GM19467 (cell line): Measurements from ENCODE around the gene NKG7.

Experiments
- ATAC-seq: cut with Tn5 transposase; IDR thresholded peaks from one replicate; pipeline ENCODE4 v1.9.1; 2021; ENCODE audit warnings: mild to moderate bottlenecking, moderate library complexity; ENCODE audit not compliant: unreplicated experiment

NKG7 gene

DNA sequence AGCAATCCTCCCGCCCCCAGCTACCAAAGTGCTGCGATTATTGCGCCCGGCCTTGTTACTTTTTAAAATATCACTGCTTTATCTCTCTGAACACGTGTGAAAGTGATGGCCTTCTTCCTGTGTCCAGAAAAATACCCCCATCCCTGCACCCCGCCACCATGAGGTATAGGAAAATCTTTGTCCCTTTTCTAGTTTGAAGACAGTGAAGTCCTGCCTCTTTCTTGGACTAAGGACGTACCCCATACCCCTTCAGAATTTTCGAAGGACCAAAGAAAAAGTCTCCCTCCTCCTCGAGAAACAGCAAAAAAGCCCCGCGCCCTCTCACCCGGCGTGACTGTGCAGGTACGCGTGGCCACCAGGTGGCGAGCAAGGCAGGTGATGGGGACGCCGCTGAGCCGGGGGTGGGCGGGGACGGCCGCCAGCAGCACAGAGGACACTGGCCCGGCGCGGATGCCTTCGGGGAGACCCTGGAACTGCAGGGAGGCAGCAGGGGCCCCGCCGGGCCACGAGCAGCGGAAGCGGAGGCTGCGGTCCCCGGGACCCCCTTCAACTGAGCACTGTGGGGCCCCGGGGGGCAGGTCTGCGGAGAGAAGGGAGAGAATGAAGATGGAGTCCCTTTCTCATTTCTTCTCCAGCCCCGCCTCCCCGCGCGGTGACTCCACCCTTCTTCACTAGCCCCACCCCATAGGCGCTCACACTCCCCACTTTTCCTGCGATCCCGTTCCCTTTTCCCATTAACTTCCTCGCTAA is 33.7 kb downstream of the NKG7 start:
- peak; percentile 58 for ATAC-seq

DNA sequence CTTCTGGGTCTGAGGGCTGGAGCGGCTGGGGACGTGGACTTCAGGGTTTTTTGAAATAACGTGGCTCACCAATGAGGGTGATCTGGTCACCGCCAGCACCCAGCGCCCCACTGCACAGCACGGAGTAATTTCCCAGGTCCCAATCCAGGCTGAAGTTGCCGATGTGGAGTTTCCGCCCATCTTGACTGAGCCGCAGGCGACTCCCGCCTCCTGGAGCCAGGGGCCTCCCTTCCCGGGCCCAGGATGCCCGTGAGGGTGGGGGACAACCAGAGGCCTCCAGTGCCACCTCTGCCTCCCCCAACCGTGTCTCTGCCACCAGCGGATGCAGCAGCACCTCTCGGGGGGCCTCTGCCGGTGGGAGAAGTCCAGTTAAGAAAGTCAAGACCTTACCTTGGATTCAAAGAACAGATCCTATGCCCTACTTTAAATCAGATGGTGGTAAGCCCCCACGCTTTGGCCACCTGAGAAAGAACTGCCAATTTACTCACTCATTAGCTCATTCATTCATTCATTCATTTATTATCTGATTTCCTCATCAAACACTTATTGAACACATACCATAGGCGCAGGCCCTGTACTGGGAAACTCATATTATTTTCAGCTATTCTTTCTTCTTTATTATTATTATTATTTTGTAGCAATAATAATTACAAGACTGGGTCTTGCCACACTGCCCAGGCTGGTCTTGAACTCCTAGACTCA is 34.4 kb downstream of the NKG7 start:
- no peak for ATAC-seq

DNA sequence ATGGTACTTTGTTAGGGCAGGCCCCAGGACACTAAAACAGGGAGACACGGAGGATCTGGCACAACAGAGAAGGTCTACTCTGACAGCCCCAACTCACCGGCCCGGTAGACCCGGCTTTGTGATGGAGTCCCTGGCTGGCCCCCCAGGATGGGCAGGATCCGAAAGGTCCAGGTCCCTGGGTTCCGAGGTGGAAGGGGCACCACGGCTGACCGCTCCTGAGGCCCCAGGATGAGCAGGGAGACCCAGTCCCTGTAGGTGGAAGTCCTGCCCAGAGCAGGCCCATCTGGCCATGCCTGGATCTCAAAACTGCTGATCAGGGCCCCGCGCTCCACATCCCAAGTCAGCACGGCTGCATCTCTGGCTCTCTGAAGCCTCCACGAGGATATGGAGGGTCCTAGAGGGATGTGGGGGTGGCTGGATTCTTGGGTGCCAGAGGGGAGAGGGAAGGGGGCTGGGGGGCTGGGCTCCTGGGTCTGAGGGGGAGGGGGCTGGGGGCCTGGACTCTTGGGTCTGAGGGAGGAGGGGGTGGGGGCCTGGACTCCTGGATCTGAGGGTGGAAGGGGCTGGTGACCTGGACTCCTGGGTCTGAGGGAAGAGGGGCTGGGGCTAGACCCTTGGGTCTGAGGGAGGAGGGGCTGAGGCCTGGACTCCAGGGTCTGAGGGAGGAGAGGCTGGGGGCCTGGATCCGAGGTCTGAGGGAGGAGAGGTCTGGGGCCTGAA is 35.2 kb downstream of the NKG7 start:
- no peak for ATAC-seq

DNA sequence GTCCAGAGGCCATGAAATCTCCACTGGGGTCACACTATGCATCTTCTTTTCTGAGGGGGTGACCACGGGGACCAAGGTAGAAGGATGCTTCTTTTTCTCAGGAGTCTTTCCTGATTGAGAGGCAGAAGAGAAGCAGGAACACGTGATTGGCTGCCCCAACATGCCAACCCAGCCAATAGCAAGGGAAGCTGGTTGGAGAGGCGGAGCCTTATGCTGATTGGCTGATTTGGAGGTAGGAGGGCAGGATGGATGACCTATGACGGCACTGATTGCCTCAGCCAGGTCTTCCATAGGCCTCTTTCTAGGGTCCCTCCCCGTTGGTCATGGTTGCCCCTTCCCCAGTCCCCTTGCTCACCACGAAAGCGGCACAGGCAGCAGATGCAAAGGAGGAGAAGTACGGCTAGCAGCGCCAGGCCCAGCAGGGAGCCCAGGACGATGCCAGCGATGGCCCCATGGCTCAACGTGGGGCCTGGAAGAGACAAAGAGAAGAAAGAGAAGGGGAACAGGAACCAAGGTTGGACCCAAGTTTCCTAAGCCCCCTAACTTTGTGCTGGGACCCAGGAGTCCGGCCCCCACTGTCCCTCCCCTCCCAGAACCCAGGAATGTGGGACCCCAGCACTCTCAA is 38.5 kb downstream of the NKG7 start:
- ATAC-seq: no peak

DNA sequence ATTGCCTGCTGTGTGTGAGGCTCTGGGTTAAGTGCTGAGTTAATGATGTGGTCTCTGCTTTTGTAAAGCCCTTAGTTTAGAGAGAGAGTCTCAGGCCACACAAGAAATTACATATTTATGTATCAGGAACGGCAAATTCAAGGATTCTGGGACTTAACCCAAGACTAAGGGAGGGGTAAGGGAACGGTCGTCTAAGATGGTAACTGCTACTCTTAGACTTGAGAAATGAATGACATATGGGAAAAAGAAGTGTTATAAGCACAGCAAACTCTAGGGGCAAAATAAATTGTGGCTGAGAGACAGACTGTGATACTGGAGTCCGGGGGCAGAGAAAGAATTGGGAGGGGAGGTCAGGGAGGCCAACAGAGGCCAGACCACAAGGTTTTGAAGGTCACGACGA is 40.7 kb downstream of the NKG7 start:
- ATAC-seq: no peak

DNA sequence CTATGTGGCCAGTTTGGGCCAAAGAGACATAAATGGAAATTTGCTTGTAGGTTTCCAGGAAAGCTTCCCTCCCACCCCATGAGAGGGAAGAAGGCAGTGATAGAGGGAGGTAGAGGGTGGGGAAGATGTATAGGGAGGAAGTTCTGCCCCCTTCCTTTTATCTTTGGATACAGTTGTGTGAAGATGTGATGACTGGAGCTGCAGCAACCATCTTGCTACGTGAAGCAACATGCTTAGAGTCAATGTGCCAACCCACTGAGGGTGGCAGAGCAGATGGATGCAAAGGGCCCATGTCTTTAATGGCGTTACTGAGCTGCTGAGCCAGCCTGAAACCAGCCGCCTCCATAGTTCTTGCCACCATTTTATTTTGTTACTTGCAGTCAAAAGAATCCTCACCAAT is 41.3 kb downstream of the NKG7 start:
- ATAC-seq: no peak

DNA sequence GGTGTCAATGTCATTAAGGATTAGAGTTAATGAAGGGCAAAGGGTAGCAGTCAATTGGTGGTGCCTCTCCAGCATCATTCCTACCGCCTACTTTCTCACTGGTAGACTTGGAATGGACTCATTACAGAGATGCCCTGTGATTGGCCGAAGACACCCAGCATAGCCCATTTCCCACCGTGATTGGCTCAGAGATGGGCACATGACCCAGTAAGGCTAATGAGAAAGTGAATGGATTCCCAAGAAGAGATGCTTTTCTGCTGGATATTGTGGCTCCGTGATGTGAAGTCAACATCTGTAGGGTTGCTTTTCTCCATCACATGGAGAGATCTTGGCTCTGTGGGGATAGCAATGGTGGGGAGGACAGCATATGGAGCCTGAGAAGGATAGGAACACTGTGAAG is 42.1 kb downstream of the NKG7 start:
- ATAC-seq: no peak

DNA sequence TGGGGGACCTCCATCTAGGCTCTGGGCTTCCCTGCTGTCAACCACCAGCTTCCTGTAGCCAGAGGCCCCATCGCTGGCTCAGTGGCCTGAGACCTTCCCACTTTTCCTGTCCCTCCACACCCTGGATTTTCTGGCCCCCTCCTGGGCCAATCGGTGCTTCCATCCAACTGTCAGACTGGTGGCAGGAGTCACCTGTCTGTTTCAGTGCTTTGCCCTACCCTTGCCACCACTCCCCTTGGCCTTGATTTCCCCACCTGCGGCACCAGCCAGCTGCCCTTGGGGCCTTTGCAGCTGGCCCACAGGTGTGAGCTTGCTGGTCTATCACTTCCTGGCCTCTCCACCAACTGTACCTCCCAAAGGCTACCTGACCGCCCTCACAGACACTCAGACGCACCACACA is 43.0 kb downstream of the NKG7 start:
- ATAC-seq: no peak

DNA sequence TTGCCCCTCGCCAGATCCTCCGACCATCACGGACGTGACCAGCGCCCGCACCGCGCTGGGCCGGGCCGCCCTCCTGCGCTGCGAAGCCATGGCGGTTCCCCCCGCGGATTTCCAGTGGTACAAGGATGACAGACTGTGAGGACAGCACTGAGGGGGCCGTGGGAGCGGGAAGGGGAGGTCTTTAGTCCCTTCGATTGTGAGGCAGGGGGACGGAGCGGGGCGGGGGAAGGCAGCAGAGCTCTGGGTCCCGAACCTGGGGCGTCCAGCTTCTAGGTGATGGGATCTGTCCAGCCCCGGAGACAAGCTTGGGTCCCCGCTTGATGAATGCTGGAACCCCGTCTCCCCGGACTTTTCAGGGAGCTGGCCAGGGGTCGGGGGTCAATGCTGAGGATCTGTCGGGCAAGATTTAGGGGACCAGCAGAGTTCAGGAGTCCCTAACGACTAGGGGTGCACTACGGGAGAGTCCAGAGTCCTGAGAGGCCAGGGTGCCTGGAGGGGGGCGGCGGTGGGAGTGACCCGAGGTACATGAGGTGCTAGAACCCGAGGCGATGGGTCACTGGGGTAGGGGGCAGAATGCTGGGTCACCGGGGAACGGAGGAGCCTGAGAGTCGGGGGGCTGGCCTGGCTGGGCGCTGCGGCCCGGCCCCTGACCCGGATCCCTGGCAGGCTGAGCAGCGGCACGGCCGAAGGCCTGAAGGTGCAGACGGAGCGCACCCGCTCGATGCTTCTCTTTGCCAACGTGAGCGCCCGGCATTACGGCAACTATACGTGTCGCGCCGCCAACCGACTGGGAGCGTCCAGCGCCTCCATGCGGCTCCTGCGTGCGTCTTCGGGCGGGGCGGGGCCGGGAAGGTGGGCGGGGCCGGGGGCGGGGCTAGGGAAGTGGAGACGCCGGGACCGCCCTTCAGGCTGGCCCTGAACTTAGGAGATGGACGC is 45.1 kb downstream of the NKG7 start:
- no peak for ATAC-seq

DNA sequence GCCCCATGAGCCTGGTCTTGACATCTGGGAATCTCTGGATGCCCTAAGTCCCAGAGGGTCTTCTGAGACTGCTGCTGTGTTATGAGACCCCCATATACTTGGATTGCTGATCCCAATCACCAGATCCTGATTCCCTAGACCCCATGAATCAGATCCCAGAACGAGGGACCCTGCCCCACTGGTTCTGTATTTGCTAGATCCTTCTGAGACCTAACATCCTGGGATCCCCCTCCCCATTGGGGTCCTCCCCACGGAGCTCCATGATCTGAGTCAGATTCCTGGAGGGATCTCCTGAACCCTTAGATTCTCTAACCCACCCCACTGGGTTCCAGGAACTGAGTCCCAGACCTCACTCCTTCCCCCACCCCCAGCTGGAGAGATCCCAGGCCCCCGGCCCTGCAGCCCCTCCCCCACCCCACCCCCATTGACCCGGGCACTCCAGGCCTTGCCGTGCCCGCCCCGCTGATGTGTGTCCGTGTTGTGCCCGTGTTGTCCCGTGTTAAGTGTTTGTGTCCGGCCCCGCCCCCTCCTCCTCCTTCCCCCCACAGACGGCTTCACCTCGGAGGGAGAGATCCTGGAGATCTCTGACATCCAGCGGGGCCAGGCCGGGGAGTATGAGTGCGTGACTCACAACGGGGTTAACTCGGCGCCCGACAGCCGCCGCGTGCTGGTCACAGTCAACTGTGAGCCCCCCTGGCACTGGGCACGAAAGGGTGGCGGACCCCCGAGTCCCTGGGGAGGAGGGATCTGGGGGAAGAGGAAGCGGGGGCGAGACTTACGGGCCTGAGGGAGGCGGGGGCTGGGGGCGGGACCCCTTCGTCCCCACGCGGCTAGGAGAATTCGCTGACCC is 46.0 kb downstream of the NKG7 start:
- no peak for ATAC-seq

DNA sequence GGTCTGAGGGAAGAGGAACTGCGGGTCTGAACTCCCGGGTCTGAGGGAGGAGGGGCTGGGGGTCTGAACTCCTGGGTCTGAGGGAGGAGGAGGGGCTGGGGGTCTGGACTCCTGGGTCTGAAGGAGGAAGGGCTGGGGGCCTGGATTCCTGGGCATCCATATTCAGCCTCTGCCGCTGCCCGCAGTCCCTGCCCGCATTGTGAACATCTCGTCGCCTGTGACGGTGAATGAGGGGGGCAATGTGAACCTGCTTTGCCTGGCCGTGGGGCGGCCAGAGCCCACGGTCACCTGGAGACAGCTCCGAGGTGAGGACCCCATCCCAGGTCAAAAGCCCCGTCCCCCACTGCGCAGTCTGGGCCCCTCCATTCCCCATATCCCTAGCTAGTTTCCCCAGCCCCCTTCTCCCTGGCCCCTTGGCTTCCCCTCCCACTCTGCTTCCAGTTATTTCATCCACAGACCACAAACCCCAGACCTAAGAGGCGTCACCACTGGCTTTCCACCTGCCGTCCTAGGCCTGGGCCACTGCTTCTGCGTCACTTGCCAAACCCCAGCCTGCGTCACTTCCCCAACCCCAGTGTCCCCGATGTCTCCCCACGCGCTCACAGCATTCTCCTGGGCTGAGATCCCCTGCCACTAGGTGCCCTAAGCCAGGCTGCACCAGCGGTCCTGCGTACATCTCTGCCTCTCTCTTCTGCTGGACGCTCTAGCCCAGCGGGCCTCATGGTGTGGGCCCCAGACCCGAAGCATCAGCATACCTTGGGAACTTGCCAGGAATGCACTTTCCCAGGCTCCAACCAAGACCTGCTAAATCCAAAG is 47.1 kb downstream of the NKG7 start:
- no peak for ATAC-seq

DNA sequence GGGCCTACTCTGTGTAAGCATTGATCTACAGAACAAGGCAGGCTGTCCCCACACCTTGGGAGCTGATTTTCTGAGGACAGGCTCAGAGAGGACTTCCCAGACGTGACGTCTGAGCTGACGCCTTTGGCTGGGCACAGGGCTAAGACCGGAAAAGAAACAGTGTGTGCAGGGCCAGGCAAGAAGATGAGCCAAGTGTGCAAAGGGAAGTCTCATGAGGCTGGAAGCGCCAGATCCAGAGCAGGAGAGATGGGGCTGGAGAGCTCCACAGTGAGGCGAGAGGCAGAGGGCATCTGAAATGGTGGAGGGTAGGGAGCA is 48.3 kb downstream of the NKG7 start:
- ATAC-seq: no peak

DNA sequence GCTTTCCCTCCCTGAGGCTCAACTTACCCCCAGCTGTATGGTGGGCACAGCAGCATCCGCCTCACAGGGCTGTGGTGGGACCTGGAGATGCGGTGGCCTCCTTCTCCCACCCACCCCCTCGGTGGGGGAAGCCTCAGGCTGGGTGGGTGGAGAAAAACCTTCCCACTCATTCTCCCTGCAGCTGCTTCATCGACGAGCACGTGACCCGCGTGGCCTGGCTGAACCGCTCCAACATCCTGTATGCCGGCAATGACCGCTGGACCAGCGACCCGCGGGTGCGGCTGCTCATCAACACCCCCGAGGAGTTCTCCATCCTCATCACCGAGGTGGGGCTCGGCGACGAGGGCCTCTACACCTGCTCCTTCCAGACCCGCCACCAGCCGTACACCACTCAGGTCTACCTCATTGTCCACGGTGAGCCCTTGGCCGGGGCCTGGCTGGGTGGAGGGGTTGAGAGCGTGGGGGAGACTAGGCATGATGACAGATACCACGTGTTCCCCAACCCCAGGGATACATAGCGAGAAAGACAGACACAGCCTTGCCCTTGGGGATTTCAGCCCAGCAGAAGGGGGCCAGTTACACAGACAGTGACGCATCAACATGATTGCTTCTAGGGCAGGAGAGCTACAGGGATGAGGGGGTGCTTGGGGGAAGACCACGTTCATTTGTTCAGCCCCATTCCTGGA is 48.8 kb downstream of the NKG7 start:
- ATAC-seq: no peak

DNA sequence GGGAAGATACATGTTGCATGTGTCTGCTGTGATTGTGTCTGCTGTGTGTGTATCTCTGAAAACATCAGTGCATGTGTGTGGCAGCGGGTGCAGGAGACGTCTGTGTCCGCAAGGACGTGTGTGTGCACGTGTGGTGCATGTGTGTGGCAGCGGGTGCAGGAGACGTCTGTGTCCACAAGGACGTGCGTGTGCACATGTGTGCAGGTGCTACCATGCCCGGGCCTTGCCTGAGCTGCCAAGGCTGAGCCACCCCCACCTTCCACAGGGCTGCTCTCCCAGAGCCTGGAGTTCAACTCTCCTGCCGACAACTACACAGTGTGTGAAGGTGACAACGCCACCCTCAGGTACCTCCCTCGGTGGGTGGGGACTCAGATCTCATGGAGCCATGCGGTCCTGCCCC is 50.7 kb downstream of the NKG7 start:
- no peak for ATAC-seq
